Fibroblast of villous mesenchyme (primary cell): ENCODE data around the gene PHF12. TPM values are rescaled to one million over a fixed set of nuclear protein-coding genes. Genes with fewer than 3 reads are reported as not detected.
A peak's percentile ranks its signal among the peaks of the same experiment; 100 is the strongest.

Experiments
- DNase-seq: peaks from one replicate; pipeline ENCODE4 v3.0.0-alpha.2; 2010; ENCODE audit warnings: low read depth
- H3K4me3 ChIP-seq: 2 replicates; pipeline ENCODE4 v1.5.1; 2011; ENCODE audit warnings: low read depth, mild to moderate bottlenecking, low read length
- total RNA-seq: library from RNA; depleted of rRNA; stranded (reverse); fragments of >200 nt; gene quantifications from 2 replicates; pipeline ENCODE4 v1.2.3, GENCODE V29; 2012
- TF ChIP-seq, protein P1 (sequence below): IDR thresholded peaks from 2 replicates; pipeline ENCODE4 v1.5.1; 2012; ENCODE audit warnings: low read depth, mild to moderate bottlenecking, low read length; ENCODE audit not compliant: insufficient read depth

The PHF12 gene
- total RNA-seq, 1 donor: 22.5 TPM

DNA sequence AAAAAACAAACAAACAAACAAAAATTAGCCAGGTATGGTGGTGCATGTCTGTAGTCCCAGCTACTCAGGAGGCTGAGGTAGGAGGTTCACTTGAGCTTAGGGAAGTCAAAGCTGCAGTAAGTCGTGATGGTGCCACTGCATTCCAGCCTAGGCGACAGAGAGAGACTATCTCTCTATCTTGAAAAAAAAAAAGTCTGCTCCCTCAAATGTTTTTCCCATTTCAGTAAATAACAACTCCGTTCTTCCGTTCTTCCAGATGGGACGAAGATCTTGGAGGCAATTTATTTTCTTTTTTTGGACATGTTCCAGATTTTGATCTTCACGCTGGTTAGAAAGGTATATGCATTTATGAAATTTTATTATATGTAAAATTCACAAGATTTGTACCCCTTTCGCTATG, 77.5 kb downstream of the PHF12 start:
- TF ChIP-seq, protein P1, sequence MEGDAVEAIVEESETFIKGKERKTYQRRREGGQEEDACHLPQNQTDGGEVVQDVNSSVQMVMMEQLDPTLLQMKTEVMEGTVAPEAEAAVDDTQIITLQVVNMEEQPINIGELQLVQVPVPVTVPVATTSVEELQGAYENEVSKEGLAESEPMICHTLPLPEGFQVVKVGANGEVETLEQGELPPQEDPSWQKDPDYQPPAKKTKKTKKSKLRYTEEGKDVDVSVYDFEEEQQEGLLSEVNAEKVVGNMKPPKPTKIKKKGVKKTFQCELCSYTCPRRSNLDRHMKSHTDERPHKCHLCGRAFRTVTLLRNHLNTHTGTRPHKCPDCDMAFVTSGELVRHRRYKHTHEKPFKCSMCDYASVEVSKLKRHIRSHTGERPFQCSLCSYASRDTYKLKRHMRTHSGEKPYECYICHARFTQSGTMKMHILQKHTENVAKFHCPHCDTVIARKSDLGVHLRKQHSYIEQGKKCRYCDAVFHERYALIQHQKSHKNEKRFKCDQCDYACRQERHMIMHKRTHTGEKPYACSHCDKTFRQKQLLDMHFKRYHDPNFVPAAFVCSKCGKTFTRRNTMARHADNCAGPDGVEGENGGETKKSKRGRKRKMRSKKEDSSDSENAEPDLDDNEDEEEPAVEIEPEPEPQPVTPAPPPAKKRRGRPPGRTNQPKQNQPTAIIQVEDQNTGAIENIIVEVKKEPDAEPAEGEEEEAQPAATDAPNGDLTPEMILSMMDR: no peak
- no peak for DNase-seq
- no peak overlapping the region for H3K4me3 ChIP-seq

DNA sequence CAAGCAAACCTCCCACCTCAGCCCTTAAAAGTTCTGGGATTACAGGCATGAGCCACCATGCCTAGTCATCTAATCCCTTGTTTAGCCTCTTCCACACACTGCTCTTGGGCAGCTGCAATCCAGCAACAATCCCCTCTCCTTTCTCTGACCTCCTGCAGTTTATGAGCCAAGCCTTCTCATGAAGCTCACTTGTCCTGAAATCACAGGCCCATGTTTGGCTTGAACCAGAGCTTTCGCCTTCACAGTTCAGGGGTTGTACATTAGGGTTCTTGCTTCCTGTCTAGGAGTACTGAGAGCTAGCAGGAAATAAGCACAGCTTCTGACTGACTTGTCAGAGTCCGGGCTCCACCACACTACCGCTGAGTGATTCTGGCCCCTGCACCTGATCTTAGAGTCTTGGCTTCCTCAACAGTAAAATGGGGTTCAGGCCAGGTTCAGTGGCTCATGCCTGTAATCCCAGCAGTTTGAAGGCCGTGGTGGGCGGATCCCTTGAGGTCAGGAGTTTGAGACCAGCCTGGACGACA, 80.2 kb downstream of the PHF12 start:
- TF ChIP-seq, protein P1: no peak
- DNase-seq: peak; percentile 52
- no peak overlapping the region for H3K4me3 ChIP-seq

DNA sequence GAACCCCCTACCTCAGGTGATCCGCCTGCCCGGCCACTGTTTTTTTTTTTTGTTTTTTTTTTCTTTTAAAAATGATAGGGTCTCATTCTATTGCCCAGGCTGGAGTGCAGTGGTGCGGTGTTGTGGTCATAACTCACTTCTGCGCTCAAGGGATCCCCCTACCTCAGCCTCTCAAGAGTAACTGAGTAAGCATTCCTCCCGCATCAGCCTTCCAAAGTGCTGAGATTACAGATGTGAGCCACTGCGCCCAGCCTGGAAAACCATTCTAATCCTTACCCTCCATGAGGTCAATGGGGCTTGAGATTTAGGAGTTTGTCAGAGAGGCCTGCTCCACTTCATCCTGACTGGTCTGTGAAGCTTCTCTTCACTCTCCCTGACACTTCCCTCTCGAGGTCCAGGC, 84.0 kb downstream of the PHF12 start:
- H3K4me3 ChIP-seq: no peak overlapping the region
- no peak for DNase-seq
- TF ChIP-seq, protein P1: no peak

DNA sequence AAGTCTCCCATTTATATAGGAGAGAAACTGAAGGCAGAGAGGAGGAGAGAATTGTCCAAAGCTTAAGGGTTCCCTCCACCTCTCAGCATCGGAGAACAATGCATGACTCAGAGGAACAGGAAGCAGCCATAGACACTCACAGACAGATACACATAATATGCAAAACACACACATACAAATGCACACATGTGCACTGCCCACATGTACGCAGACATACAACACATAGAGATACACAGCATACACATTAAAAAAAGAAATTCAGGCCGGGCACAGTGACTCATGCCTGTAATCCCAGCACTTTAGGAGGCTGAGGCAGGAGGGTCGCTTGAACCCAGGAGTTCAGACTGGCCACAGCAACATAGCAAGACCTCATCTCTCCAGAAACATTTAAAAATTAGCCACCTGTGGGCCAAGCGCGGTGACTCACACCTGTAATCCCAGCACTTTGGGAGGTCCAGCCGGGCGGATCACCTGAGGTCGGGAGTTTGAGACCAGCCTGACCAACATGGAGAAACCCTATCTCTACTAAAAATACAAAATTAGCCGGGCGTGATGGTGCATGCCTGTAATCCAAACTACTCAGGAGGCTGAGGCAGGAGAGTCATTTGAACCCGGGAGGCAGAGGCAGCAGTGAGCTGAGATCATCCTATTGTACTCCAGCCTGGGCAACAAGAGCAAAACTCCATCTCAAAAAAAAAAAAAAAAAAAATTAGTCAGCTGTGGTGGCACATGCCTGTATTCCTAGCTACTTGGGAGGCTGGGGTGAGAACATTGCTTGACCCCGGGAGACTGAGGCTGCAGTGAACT, 85.2 kb downstream of the PHF12 start:
- no peak for DNase-seq
- no peak overlapping the region for H3K4me3 ChIP-seq
- TF ChIP-seq, protein P1: no peak

DNA sequence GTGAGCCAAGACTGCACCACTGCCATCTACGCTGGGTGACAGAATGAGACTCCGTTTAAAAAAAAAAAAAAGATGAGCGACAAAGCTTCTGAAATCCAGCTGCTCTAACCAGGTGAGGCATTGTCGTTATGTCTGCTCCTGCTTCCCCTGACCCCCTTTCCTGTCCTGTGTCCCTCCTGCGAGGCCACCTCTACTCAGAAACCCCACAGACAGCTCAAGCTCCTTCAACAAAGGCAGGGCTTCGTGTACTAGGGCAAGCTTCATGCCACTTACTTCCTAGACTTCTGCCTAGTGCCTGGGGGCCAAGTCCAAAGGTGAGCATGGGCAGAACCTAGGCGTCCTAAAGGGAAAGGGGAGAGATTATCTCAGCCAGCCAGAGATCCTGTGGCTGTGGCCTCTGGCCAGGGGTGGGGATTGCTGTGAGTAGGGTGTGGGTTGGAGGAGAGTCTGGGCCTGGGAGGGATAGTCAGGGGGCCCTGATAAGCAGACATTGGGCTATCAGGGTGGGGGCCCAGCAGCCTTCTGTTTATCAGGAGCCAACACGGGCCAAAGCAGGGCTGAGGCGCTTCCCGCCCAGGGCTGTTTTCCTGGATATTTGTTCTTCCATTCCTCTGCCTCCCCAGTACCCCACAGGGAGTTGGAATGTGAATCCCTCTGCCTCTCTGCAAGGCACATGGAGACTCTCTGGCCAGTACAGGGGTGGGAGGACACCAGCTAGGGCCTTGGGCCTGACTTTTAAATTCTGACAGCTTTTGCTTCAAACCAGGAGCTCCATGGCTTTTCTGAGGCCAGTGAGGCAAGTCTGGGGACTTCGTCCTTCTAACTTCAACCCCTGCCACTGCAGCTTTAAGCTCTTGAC, 86.1 kb downstream of the PHF12 start:
- no peak for DNase-seq
- TF ChIP-seq, protein P1: no peak

DNA sequence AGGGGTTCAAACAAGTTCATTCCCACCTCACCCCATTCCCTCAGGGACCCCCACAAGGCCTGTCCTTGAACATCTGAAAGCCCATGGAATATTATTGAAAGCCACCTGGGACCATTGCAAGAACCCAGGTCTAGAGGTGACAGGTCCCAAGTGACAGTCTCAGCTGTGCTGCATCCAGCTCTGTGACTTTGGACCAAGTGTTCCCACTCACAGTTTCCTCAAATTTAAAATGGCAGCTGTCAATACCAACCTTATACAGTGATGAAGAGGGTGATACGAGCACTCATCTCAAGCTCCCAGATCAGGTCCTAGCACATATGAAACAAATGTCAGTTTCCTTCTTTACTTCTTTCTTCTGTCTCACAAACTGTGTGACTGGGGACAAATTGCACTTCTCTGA, 87.4 kb downstream of the PHF12 start:
- TF ChIP-seq, protein P1: no peak

More for the DNA sequence above, 86.1 kb downstream of the PHF12 start:
- H3K4me3 ChIP-seq: no peak overlapping the region

More for the DNA sequence above, 87.4 kb downstream of the PHF12 start:
- no peak overlapping the region for H3K4me3 ChIP-seq
- DNase-seq: no peak
